GM18951 (cell line): ENCODE data around the gene TNFRSF19.
"Not testable (repeated sequence)": the region's sequence is repeated elsewhere in the genome, so short reads cannot be mapped to it uniquely, and the experiment has no call there.

Source experiments
- POLR2A ChIP-seq: IDR thresholded peaks from 4 replicates; pipeline ENCODE4 v1.6.1; 2011; ENCODE audit warnings: mild to moderate bottlenecking; ENCODE audit not compliant: insufficient read length, insufficient read depth; ENCODE audit errors: extremely low read depth
- in situ Hi-C: fragments of 300-500 bp; cut with MboI; formaldehyde crosslinking; loops from one replicate; pipeline ENCODE4 v1.12.0; 2022; ENCODE audit warnings: low sequenced_read_pairs, mixed read lengths, inconsistent platforms; ENCODE audit not compliant: unreplicated experiment

The TNFRSF19 gene

DNA sequence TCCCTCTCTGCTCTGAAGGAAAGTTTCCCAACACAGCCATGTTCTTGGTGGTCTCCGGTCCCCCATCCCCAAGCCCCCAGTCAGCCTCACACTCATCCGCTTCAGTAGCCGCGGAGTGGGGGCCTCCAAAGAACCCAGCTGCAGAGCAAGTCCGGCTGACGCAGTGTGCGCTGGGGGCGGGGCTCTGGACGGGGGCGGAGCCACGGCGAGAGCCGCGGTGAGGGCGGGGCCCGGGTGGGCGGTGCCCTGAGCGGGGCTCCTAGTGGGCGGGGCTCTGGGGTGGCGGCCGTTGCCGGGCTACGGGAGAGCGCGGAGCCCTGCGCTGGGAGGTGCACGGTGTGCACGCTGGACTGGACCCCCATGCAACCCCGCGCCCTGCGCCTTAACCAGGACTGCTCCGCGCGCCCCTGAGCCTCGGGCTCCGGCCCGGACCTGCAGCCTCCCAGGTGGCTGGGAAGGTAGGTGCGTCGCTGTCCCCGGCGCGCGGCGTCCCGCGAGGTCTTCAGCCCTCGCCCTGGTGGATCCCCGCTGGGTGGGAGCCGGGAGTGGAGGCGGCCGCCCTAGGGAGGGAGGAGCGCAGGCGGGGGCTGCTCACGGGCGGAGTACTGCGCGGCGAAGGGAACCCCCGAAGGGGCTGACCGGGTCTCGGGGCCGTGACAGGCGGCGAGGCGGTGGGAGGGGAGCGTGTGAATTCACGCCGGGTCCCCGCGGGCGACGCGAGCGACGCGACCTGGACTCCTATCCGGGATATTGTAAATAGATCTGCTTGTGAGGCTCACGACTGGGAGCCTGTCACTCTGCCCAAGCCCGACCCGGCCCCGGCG is 9.1 kb downstream of the TNFRSF19 start:
- TF ChIP-seq POLR2A: peak; percentile 49
- in situ Hi-C loops: no loop called here

DNA sequence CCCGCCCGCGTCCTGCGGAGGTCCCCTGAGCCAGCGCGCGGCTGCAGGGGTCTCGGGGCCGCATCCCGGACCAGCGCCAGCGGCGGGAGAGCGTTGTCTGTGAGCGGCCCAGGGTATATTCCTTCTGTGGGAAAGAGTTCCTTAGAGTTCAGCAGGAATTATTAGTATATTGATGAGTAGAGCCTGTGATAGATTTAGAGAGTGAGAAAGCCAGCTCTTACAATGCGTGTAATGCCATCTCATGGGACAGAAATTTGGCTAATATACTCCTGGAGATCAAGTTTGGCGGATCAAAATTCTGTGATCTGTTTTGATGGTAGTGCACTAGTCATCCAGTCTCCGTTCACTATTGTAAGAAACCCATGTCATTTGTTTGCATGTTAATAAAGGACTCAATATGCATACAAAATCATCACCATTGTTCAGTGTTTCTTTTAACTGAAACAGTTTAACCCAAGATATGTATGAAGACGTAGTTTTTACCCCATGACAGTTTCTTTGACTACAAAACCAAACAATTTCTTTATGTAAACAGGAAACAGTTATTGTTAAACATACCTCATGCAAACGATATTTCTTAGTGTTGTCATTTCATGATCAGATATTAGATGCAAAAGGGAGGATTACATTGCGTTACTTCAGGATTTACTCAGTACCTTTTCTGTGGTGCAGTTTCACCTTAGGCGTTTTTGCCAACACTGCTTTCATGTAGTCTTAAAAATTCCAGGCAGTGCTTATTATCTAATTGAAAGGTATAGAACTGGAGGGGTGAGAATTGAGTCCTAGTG is 9.9 kb downstream of the TNFRSF19 start:
- TF ChIP-seq POLR2A: no peak
- in situ Hi-C loops: no loop called here

DNA sequence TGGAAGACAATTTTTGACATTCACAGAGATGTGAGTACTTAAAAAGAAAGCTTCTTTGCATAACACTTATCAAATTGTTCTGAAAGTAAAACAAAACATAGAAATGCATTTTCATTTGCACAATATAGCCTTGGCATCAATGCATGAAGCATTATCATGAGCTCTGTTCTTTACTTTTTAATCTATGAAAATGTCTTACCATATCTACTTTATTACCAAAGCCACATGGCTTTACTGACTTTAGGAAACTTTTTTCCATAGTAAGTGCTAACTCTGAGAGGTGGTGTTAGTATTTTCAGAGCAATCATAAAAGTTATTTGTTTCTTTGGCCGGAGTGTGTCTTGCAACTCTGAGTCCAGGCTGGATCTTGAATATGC is 10.5 kb downstream of the TNFRSF19 start:
- no peak for TF ChIP-seq POLR2A
- in situ Hi-C loops: no loop called here

DNA sequence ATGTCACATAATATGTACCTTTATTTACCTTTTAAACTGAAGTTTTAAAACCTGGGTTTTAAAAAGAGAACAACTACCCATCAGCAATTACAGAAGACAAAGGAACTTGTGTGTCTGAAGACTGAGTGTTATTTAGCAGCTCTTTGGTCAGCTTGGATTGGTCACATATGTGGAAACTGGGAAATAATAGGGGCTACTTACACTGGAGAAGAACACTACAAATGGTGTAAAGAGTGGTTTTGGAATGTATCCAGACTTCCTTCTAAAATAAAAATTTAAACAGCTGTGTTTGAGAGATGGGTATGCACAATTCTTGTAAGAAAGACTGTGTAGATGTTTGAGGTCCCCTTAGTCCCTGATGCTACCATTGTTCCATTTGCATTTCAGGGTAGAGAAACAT is 13.3 kb downstream of the TNFRSF19 start:
- in situ Hi-C loops: no loop called here
- no peak for TF ChIP-seq POLR2A

DNA sequence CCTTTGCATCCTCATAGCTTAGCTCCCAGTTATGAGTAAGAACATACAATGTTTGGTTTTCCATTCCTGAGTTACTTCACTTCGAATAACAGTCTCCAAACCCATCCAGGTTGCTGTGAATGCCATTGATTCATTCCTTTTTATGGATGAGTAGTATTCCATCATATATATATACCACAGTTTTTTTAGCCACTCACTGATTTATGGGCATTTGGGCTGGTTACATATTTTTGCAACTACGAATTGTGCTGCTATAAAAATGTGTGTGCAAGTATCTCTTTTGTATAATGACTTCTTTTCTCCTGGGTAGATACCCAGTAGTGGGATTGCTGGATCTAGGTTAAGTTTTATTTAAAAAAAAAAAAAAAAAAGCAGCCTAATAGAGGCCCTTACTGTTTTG is 14.1 kb downstream of the TNFRSF19 start:
- in situ Hi-C loops: no loop called here
- TF ChIP-seq POLR2A: no peak

DNA sequence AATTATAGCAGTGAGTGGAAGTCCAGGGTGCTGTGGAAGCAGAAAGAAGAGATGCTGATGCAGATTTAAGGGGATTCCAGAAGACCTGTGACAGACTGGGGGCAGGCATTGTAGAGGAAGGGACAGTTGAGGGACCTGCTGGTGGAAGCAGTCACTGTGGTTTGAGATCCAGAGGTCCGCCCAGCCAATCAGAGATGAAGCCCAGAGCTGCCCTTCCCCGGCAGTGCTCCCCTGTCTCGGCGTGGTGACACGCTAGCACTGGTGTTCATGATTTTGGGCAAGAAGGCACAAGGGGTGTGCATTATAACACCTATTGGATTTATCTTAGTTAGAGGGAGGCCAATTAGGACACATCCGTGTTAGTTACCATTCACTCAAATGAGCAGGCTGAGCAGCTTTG is 16.1 kb downstream of the TNFRSF19 start:
- no peak for TF ChIP-seq POLR2A
- in situ Hi-C loops: no loop called here

DNA sequence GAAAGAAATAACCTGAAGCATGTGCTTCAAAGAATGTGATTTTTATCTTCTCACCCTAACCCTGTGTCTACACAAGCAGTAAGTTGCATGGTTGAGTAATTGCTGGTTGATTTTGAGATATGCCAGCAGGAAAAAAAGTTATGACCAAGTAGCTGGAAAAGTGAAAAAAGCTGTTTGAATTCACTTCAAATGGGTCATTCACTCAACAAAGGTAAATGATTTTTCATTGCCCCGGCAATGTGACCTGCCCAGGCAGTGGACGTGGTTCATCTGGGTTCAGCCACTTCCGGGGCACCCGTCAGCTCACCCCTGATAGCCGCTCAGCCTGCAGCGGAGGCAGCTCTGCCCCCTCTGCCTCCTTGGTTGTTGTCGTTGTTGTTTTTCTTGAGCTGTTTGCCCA is 18.5 kb downstream of the TNFRSF19 start:
- TF ChIP-seq POLR2A: no peak
- in situ Hi-C loops: no loop called here

DNA sequence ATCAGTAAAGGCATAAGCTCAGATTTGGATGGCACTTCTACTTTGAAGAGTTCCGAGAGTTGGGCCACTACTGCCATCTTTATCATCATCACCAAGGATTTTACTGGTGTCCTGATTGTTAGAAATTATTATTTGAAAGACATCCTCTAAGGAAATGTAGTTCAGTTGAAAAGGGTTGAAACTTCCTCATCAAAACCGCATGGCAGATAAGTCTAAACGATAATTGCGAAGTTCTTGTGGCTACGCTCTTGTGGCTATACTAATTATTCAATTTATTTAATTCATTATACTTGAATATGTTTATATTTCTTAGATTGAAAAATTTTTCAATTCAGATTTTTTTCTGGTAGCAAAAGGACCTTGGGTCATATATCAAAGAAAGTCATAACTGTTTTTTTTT is 22.4 kb downstream of the TNFRSF19 start:
- in situ Hi-C loops: no loop called here
- TF ChIP-seq POLR2A: no peak

DNA sequence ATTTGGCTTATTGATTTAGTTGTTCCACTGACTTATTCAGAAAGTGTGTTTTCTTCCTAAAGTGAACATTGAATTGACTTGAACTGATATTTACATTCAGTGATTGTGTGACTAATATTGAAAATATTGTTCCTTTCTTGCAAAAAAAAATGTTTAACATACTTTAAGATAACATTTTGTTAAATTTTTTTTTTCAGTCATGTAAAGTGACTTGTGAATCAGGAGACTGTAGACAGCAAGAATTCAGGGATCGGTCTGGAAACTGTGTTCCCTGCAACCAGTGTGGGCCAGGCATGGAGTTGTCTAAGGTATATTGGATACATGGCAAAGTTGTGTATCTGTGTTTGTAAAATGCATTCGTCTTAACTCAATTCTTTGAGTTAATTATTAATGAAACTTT is 22.9 kb downstream of the TNFRSF19 start:
- in situ Hi-C loops: no loop called here
- no peak for TF ChIP-seq POLR2A

DNA sequence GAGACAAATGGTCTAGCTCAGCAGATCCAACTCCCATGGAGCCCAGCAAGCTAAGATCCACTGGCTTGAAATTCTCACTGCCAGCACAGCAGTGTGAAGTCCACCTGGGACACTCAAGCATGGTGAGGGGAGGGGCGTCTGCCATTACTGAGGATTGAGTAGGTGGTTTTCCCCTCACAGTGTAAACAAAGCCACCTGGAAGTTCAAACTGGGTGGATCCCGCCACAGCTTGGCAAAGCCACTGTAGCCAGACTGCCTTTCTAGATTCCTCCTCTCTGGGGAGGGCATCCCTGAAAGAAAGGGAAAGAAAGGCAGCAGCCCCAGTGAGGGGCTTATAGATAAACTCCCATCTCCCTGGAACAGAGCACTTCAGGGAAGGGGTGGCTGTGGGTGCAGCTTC is 24.1 kb downstream of the TNFRSF19 start:
- in situ Hi-C loops: not testable (repeated sequence)

DNA sequence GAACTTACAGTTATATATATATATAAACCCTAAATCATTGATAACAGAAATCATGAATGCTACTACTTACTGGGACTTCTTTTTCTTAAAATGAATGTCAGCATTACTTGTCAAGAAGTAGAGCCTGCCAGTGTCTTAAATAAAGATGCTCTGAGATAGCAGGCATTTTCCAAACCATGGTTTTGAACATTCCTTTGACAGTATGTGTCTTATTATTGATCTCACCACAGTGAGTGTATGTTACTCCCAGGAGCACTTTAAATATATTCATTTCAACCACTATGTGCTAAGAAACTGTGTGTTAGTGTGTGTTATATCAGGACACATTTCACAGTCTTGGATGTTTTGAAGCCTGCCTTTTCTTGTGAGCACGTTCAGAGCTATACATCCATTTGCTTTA is 28.2 kb downstream of the TNFRSF19 start:
- TF ChIP-seq POLR2A: no peak
- in situ Hi-C loops: no loop called here

DNA sequence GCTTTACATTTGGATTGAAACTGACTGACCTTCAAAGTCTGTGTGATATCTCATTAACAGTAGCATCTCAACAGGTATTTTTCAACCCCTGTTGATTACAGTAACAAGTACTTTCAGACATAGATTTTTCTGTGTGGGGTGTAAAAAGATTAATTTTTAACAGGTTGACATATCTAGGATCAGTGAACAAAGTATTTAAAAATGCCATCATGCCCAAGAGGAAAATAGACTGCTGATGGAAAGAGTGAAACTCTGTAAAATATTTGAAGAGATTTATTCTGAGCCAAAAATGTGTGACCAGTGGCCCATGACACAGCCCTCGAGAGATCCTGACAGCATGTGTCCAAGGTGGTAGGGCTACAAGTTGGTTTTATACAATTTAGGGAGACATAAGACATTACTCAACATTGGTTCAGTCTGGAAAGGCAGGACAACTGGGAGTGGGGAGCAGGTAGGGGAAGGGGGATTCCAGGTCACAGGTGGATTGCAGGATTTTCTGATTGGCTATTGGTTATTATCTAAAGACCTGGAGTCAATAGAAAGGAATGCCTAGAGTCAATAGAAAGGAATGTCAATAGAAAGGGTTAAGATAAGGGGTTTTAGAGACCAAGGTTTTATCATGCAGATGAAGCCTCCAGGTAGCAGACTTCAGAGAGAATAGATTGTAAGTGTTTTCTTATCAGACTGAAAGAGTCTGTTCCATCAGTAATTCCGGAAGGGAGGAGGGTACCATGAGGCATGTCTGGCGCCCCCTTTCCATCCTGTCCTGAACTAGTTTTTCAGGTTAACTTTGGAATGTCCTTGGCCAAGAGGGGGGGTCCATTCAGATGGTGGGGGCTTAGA is 29.1 kb downstream of the TNFRSF19 start:
- no peak for TF ChIP-seq POLR2A
- in situ Hi-C loops: no loop called here

DNA sequence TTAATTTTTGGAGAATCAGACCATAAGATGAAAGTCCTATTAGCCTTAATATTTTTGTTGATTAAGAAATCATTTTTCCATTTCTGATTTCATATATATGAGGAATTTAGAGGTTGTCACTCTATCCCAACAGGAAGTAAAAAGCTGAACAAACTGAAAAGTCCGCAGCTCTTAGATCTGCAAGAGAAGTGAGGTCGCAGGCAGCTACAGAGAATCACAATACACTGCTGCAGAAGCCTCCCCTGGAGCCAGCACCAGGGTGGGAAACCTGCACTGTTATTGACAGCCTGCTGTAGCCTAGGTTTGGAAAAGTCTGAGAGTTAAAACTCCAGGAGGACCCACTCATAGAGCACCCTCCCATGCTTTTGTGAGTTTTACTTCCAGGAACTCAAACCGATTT is 29.9 kb downstream of the TNFRSF19 start:
- no peak for TF ChIP-seq POLR2A
- in situ Hi-C loops: no loop called here

DNA sequence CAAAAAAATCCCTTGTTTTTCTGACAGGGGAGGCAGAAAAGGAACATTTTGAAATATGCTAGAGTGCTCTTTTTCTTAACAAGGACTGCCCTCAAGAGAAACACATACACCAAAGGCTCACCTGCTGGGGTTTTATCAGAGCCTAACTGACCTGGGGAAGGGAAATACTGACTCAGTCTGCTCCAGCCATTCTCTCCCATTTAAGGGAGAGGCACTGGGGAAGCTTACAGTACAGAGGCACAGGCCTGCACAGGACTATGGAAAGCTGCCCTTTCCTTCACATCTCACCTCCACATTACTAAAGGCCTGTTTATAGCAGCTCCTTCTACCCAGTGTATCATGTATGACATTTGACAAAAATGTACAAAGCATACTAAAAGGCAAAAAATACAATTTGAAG is 30.3 kb downstream of the TNFRSF19 start:
- in situ Hi-C loops: no loop called here
- no peak for TF ChIP-seq POLR2A

DNA sequence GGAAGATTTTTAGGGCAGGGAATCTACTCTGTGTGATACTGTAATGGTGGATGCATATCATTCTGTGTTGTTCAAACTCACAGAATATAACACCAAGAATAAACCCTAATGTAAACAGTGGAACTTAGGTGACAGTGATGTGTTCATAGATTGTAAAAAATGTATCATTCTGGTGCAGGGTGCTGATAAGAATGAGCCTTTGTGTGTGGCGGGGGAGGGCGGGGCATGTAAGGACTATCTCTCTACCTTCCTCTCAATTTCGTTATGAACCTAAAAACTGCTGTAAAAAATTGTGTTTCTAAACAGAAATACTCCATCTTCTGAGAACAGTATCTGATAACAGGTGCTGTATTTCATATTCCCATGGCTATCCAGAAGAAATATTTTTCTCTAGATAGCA is 35.6 kb downstream of the TNFRSF19 start:
- no peak for TF ChIP-seq POLR2A
- in situ Hi-C loops: no loop called here
